Upper lobe of right lung (tissue), 1 donor: ENCODE measurements around the gene TRIM7. TPM values are rescaled to one million over a fixed set of nuclear protein-coding genes. Genes with fewer than 3 reads are reported as not detected.
"Not testable (repeated sequence)": the region's sequence is repeated elsewhere in the genome, so short reads cannot be mapped to it uniquely, and the experiment has no call there.

Experiments
- ATAC-seq: fragments of 200-7000 bp; cut with Tn5 transposase; one replicate; pipeline ENCODE4 v1.9.1; 2020; ENCODE audit warnings: mild to moderate bottlenecking, moderate library complexity
- DNase-seq: peaks from one replicate; pipeline ENCODE4 v3.0.0-alpha.2; 2020
- H3K27ac ChIP-seq: fragments of 200-600 bp; one replicate; pipeline ENCODE4 v1.8.0; 2022
- H3K27me3 ChIP-seq: fragments of 200-600 bp; one replicate; pipeline ENCODE4 v1.8.0; 2022; ENCODE audit warnings: mild to moderate bottlenecking
- H3K36me3 ChIP-seq: fragments of 200-600 bp; one replicate; pipeline ENCODE4 v1.8.0; 2022
- H3K4me1 ChIP-seq: fragments of 200-600 bp; one replicate; pipeline ENCODE4 v1.8.0; 2022
- H3K4me3 ChIP-seq: fragments of 200-600 bp; one replicate; pipeline ENCODE4 v1.8.0; 2022; ENCODE audit warnings: mild to moderate bottlenecking
- H3K9me3 ChIP-seq: fragments of 200-600 bp; one replicate; pipeline ENCODE4 v1.8.0; 2022
- CTCF ChIP-seq: fragments of 200-600 bp; IDR thresholded peaks from one replicate; pipeline ENCODE4 v1.8.0; 2022; ENCODE audit warnings: antibody characterized with exemption
- intact Hi-C: fragments of 100-400 bp; cut with DNase I; formaldehyde crosslinking; loops from one replicate; pipeline ENCODE4 v1.11.0; 2022
- total RNA-seq: library from RNA; stranded (reverse); fragmentation: NEBNext Ultra II Directional; extraction: Animal tissue kit (Norgen Biotek cat#: 25700); gene quantifications from one replicate; pipeline ENCODE4 v1.2.1, GENCODE V29; 2021
- donor health status: DM: no; HTN: yes; CAD: no; lungs with severe emphysema.

The TRIM7 gene
- total RNA-seq, 1 donor from 2014 or later: 4.9 TPM

DNA sequence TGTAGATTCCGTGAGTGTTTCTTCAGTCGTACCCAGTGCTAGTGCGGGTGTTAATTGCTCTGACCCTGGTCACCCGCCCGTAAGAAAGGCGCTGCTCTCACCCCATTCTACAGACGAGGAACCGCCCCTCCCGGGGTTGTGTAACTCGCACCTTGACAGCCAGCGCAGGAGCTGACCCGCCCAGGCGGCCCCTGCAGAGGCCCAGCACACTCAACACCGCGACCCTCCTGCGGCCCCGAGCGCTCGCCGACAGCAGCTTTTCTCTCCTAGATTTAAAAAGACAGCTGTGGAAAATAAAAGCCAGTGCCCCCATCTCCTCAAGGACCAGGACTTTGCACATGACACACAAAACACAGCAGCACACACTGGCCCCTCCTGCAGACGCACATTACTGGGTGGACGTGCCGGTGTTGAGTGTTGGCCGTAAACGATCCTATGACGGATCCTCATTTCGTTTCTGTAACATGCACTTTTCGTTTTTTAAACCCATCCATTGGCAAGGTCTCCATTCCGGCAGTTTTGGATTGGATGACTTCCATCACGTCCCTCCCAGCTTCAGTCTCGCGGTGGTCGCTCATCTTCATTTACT, 34.7 kb downstream of the TRIM7 start:
- DNase-seq: no peak

GRCh38 chr5:181169459-181170236, 35.3 kb downstream of the TRIM7 start:
- peaks cover 94% of the 10 kb centered on the region for H3K27me3 ChIP-seq
- intact Hi-C loops, H3K27ac ChIP-seq, H3K4me3 ChIP-seq, DNase-seq, H3K9me3 ChIP-seq, H3K36me3 ChIP-seq: not testable (repeated sequence)
- ATAC-seq: peak; percentile 51
- peaks cover 10% of the 10 kb centered on the region for H3K4me1 ChIP-seq

More for the DNA sequence above, 34.7 kb downstream of the TRIM7 start:
- intact Hi-C loops: no loop called here
- ATAC-seq: peak; percentile 45
- no peak for TF ChIP-seq CTCF
- Histone ChIP-seq H3K36me3 (no peaks in the 10 kb centered on the region), H3K4me3 (no peak overlapping the region), H3K4me1 (peaks cover 10% of the 10 kb centered on the region), H3K27me3 (peaks cover 94% of the 10 kb centered on the region), H3K9me3 (no peaks in the 10 kb centered on the region), H3K27ac (no peak overlapping the region)

- DNase-seq (no peak), ATAC-seq (no peak)
- H3K27ac ChIP-seq: no peak overlapping the region
- TF ChIP-seq CTCF: no peak
- H3K9me3 ChIP-seq: no peaks in the 10 kb centered on the region
- intact Hi-C loops: no loop called here
- H3K27me3 ChIP-seq: peaks cover 90% of the 10 kb centered on the region
- H3K4me3 ChIP-seq: no peak overlapping the region
- no peaks in the 10 kb centered on the region for H3K36me3 ChIP-seq
- H3K4me1 ChIP-seq: peaks cover 9% of the 10 kb centered on the region
These were observed 36.3 kb downstream of the TRIM7 start for GRCh38 chr5:181168595-181169118.

GRCh38 chr5:181167814-181168488, 37.0 kb downstream of the TRIM7 start:
- Histone ChIP-seq H3K36me3 (no peaks in the 10 kb centered on the region), H3K9me3 (no peaks in the 10 kb centered on the region), H3K27ac (no peak overlapping the region), H3K4me1 (peaks cover 5% of the 10 kb centered on the region), H3K4me3 (no peak overlapping the region), H3K27me3 (peaks cover 85% of the 10 kb centered on the region)
- DNase-seq (no peak), ATAC-seq (peak; percentile 50)
- intact Hi-C loops: no loop called here
- peak; percentile 39 for TF ChIP-seq CTCF

DNA sequence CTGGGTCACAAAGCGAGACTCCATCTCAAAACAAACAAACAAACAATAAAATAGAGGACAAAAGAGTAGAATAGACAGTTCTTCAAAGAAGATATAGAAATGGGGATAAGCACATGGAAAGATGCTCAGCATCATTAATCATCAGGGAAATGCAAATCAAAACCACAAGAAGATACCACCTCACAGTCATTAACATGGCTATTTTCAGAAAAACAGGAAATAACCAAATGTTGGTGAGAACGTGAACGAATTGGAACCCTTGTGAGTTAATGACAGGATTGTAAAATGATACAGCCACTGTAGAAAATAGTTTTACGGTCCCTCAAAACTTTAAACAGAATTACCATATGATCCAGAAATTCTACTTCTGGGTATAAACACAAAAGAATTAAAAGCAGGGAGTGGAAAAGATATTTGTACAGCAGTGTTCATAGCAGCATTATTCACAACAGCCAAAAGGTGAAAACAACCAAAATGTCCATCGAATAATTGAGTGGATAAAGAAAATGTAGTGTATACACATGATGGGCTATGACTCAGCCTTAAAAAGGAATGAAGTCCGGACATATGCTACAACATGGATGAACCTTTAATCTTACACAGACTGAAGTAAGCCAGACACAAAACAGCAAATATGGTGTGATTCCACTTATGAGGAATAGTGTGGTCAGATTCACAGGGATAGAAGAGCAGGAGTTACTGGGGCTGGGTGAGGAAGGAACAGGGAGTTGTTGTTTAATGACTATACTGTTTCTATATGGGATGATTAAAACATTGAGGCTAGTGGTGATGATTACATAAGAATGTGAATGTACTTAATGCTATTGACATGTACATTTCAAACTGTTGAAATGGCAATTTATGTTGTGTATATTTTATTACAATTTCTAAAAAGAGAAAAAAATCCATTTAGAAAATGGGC, 37.9 kb downstream of the TRIM7 start:
- intact Hi-C loops: no loop called here
- TF ChIP-seq CTCF: no peak
- peaks cover 5% of the 10 kb centered on the region for H3K4me1 ChIP-seq
- no peaks in the 10 kb centered on the region for H3K9me3 ChIP-seq
- no peak overlapping the region for H3K27ac ChIP-seq
- DNase-seq (no peak), ATAC-seq (no peak)
- H3K27me3 ChIP-seq: peaks cover 77% of the 10 kb centered on the region
- H3K4me3 ChIP-seq: no peak overlapping the region
- no peaks in the 10 kb centered on the region for H3K36me3 ChIP-seq
